SK-N-SH (cell line): ENCODE data around the gene LGALS8.

Source experiments
- POLR2AphosphoS5 ChIP-seq: IDR thresholded peaks from 2 replicates; pipeline ENCODE4 v1.6.1; 2012; ENCODE audit warnings: low read depth, low read length
- SIN3A ChIP-seq: IDR thresholded peaks from 2 replicates; pipeline ENCODE4 v1.6.1; 2012; ENCODE audit warnings: low read depth, mild to moderate bottlenecking, low read length, moderate library complexity, borderline replicate concordance
- TF ChIP-seq, protein P1 (sequence below): IDR thresholded peaks from 2 replicates; pipeline ENCODE4 v1.6.1; 2012; ENCODE audit warnings: mild to moderate bottlenecking, low read depth, low read length, moderate library complexity
- TF ChIP-seq, protein P2 (sequence below): fragments of 150-350 bp; IDR thresholded peaks from 2 replicates; pipeline ENCODE4 v1.6.1; 2016; ENCODE audit warnings: mild to moderate bottlenecking, low read depth, low read length
- TF ChIP-seq, protein P3 (sequence below): fragments of 200-600 bp; sonication (generic); IDR thresholded peaks from 2 replicates; pipeline ENCODE4 v1.6.1; 2017; ENCODE audit warnings: antibody characterized with exemption, mild to moderate bottlenecking, moderate library complexity

DNA sequence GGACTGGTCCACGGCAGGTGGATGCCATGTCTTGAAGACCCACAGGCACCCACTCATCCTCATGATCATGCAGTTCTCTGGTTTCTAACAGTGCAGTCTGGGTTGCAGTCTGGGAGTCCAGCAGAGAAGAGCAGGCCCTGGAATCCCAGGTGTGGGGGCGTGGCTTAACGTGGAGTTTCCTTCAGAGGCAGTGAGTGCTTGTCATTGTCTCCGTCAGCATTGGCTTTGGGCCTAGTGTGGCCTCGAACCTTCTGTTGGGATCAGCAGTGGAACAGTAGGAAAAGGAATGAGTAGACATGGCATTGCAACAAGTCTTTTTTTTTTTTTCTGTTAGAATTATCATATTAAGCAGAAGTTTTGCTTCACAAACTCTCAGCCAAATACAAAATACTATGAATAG lies 12.8 kb downstream of the LGALS8 start:
- no peak for TF ChIP-seq SIN3A
- TF ChIP-seq, protein P1, sequence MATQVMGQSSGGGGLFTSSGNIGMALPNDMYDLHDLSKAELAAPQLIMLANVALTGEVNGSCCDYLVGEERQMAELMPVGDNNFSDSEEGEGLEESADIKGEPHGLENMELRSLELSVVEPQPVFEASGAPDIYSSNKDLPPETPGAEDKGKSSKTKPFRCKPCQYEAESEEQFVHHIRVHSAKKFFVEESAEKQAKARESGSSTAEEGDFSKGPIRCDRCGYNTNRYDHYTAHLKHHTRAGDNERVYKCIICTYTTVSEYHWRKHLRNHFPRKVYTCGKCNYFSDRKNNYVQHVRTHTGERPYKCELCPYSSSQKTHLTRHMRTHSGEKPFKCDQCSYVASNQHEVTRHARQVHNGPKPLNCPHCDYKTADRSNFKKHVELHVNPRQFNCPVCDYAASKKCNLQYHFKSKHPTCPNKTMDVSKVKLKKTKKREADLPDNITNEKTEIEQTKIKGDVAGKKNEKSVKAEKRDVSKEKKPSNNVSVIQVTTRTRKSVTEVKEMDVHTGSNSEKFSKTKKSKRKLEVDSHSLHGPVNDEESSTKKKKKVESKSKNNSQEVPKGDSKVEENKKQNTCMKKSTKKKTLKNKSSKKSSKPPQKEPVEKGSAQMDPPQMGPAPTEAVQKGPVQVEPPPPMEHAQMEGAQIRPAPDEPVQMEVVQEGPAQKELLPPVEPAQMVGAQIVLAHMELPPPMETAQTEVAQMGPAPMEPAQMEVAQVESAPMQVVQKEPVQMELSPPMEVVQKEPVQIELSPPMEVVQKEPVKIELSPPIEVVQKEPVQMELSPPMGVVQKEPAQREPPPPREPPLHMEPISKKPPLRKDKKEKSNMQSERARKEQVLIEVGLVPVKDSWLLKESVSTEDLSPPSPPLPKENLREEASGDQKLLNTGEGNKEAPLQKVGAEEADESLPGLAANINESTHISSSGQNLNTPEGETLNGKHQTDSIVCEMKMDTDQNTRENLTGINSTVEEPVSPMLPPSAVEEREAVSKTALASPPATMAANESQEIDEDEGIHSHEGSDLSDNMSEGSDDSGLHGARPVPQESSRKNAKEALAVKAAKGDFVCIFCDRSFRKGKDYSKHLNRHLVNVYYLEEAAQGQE = no peak
- TF ChIP-seq, protein P2, sequence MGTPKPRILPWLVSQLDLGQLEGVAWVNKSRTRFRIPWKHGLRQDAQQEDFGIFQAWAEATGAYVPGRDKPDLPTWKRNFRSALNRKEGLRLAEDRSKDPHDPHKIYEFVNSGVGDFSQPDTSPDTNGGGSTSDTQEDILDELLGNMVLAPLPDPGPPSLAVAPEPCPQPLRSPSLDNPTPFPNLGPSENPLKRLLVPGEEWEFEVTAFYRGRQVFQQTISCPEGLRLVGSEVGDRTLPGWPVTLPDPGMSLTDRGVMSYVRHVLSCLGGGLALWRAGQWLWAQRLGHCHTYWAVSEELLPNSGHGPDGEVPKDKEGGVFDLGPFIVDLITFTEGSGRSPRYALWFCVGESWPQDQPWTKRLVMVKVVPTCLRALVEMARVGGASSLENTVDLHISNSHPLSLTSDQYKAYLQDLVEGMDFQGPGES = no peak
- TF ChIP-seq, protein P3, sequence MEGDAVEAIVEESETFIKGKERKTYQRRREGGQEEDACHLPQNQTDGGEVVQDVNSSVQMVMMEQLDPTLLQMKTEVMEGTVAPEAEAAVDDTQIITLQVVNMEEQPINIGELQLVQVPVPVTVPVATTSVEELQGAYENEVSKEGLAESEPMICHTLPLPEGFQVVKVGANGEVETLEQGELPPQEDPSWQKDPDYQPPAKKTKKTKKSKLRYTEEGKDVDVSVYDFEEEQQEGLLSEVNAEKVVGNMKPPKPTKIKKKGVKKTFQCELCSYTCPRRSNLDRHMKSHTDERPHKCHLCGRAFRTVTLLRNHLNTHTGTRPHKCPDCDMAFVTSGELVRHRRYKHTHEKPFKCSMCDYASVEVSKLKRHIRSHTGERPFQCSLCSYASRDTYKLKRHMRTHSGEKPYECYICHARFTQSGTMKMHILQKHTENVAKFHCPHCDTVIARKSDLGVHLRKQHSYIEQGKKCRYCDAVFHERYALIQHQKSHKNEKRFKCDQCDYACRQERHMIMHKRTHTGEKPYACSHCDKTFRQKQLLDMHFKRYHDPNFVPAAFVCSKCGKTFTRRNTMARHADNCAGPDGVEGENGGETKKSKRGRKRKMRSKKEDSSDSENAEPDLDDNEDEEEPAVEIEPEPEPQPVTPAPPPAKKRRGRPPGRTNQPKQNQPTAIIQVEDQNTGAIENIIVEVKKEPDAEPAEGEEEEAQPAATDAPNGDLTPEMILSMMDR = no peak
- TF ChIP-seq POLR2AphosphoS5 = no peak
